PC-3 (cell line): ENCODE data around the gene TM4SF20. TPM values are rescaled to one million over a fixed set of nuclear protein-coding genes. Genes with fewer than 3 reads are reported as not detected.

Source experiments
- ATAC-seq: fragments of 200-7000 bp; cut with Tn5 transposase; 2 replicates; pipeline ENCODE4 v1.9.1; 2020; ENCODE audit warnings: mild to moderate bottlenecking, moderate library complexity
- BruUV-seq: library from RNA; stranded (reverse); fragments of 400-500 nt; replicated peaks from 2 replicates; lab custom pipeline; 2021; lab: Mats Ljungman, UMichigan
- CTCF ChIA-PET: fragments of 300-600 bp; sonication (Branson Sonifier 250); formaldehyde crosslinking; loops from one replicate; lab custom pipeline; 2022; ENCODE audit warnings: antibody characterized with exemption; lab: Charles Lee
- POLR2A ChIA-PET: fragments of 300-600 bp; sonication (Branson Sonifier 250); formaldehyde crosslinking; loops from one replicate; lab custom pipeline; 2022; ENCODE audit warnings: antibody characterized with exemption; ENCODE audit not compliant: unreplicated experiment; lab: Charles Lee
- DNase-seq: peaks from one replicate; pipeline ENCODE4 v3.0.0-alpha.2; 2015
- H2AFZ ChIP-seq: fragments of 300-600 bp; sonication (generic); 2 replicates; pipeline ENCODE4 v1.6.0; 2016; ENCODE audit warnings: antibody characterized with exemption, low read length
- H3F3A ChIP-seq: fragments of 300-600 bp; sonication (generic); one replicate; pipeline ENCODE4 v1.6.0; 2017; ENCODE audit warnings: antibody characterized with exemption, low read length, control low read depth, mild to moderate bottlenecking; ENCODE audit not compliant: unreplicated experiment
- H3K27ac ChIP-seq: fragments of 300-600 bp; sonication (generic); 2 replicates; pipeline ENCODE4 v1.5.1; 2016; ENCODE audit warnings: mild to moderate bottlenecking, low read length
- H3K27me3 ChIP-seq: fragments of 300-600 bp; sonication (generic); 2 replicates; pipeline ENCODE4 v1.6.1; 2016; ENCODE audit warnings: low read length, mixed read lengths
- H3K36me3 ChIP-seq: fragments of 300-600 bp; sonication (generic); 2 replicates; pipeline ENCODE4 v1.6.1; 2016; ENCODE audit warnings: low read depth, mixed run types, low read length, mixed read lengths
- H3K4me1 ChIP-seq: fragments of 300-600 bp; sonication (generic); 2 replicates; pipeline ENCODE4 v1.5.1; 2016; ENCODE audit warnings: low read length; ENCODE audit not compliant: insufficient read depth
- H3K4me2 ChIP-seq: fragments of 300-600 bp; sonication (generic); 2 replicates; pipeline ENCODE4 v1.6.0; 2016; ENCODE audit warnings: low read length
- H3K4me3 ChIP-seq: fragments of 300-600 bp; sonication (generic); 2 replicates; pipeline ENCODE4 v1.5.1; 2016; ENCODE audit warnings: mild to moderate bottlenecking, low read length, mixed read lengths
- H3K79me2 ChIP-seq: fragments of 300-600 bp; sonication (generic); 2 replicates; pipeline ENCODE4 v1.6.1; 2017; ENCODE audit warnings: low read length, mixed read lengths
- H3K9ac ChIP-seq: fragments of 300-600 bp; sonication (generic); 2 replicates; pipeline ENCODE4 v1.6.0; 2016; ENCODE audit warnings: mild to moderate bottlenecking, low read length
- H3K9me2 ChIP-seq: fragments of 300-600 bp; sonication (generic); replicated peaks from 2 replicates; pipeline ENCODE4 v1.6.1; 2016; ENCODE audit warnings: mixed run types, low read length, mixed read lengths
- H3K9me3 ChIP-seq: fragments of 300-600 bp; sonication (generic); 2 replicates; pipeline ENCODE4 v1.6.1; 2016; ENCODE audit warnings: low read length, mixed read lengths
- H4K20me1 ChIP-seq: fragments of 300-600 bp; sonication (generic); 2 replicates; pipeline ENCODE4 v1.6.1; 2016; ENCODE audit warnings: low read length, mixed read lengths
- EZH2 ChIP-seq: fragments of 300-600 bp; sonication (generic); IDR thresholded peaks from one replicate; pipeline ENCODE4 v1.6.1; 2017; ENCODE audit warnings: antibody characterized with exemption, mild to moderate bottlenecking, low read length; ENCODE audit not compliant: unreplicated experiment
- EZH2phosphoT487 ChIP-seq: fragments of 300-600 bp; sonication (generic); IDR thresholded peaks from 2 replicates; pipeline ENCODE4 v1.6.1; 2018; ENCODE audit warnings: mild to moderate bottlenecking, antibody characterized with exemption, low read length, borderline replicate concordance
- intact Hi-C: fragments of 100-400 bp; cut with micrococcal nuclease; formaldehyde crosslinking; loops from 2 replicates; pipeline ENCODE4 v1.9.0; 2023
- total RNA-seq: library from RNA; depleted of rRNA; stranded (reverse); fragments of >200 nt; gene quantifications from 2 replicates; pipeline ENCODE4 v1.2.3, GENCODE V29; 2014
- TF ChIP-seq, protein P1 (sequence below): fragments of 300-600 bp; sonication (generic); conservative IDR thresholded peaks from 2 replicates; pipeline ENCODE4 v1.5.1; 2017; ENCODE audit warnings: antibody characterized with exemption, low read depth, mild to moderate bottlenecking, low read length

Gene TM4SF20
- total RNA-seq, 1 experiment from 2014 or later = not detected

- peaks cover 12% of the 10 kb centered on the region for H3K4me1 ChIP-seq
- H4K20me1 ChIP-seq = no peaks in the 10 kb centered on the region
- no peak overlapping the region for H3K4me2 ChIP-seq
- ChIA-PET POLR2A (no interaction called here), CTCF (no interaction called here)
- no peaks in the 10 kb centered on the region for H3K79me2 ChIP-seq
- peak overlapping the region; percentile 37 for H3K27ac ChIP-seq
- ATAC-seq = peak; percentile 48
- intact Hi-C loops = no loop called here
- TF ChIP-seq, protein P1, sequence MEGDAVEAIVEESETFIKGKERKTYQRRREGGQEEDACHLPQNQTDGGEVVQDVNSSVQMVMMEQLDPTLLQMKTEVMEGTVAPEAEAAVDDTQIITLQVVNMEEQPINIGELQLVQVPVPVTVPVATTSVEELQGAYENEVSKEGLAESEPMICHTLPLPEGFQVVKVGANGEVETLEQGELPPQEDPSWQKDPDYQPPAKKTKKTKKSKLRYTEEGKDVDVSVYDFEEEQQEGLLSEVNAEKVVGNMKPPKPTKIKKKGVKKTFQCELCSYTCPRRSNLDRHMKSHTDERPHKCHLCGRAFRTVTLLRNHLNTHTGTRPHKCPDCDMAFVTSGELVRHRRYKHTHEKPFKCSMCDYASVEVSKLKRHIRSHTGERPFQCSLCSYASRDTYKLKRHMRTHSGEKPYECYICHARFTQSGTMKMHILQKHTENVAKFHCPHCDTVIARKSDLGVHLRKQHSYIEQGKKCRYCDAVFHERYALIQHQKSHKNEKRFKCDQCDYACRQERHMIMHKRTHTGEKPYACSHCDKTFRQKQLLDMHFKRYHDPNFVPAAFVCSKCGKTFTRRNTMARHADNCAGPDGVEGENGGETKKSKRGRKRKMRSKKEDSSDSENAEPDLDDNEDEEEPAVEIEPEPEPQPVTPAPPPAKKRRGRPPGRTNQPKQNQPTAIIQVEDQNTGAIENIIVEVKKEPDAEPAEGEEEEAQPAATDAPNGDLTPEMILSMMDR = no peak
- TF ChIP-seq EZH2 (no peak), EZH2phosphoT487 (no peak)
- no TSS peak for BruUV-seq
- H3F3A ChIP-seq = no peaks in the 10 kb centered on the region
- H3K9ac ChIP-seq = no peak overlapping the region
- no peaks in the 10 kb centered on the region for H3K9me2 ChIP-seq
- H3K4me3 ChIP-seq = no peak overlapping the region
- H2AFZ ChIP-seq = no peak overlapping the region
- H3K36me3 ChIP-seq = no peaks in the 10 kb centered on the region
- H3K9me3 ChIP-seq = no peaks in the 10 kb centered on the region
- DNase-seq = peak; percentile 66
- no peaks in the 10 kb centered on the region for H3K27me3 ChIP-seq
Observed at GRCh38 chr2:227395556-227395955, 16.4 kb upstream of the TM4SF20 start.

GRCh38 chr2:227394401-227394800, 15.3 kb upstream of the TM4SF20 start:
- Histone ChIP-seq H3F3A (no peaks in the 10 kb centered on the region), H4K20me1 (no peaks in the 10 kb centered on the region), H3K36me3 (no peaks in the 10 kb centered on the region), H3K4me2 (no peak overlapping the region), H3K4me1 (peaks cover 12% of the 10 kb centered on the region), H3K9ac (no peak overlapping the region), H3K27me3 (no peaks in the 10 kb centered on the region), H3K27ac (no peak overlapping the region), H3K79me2 (no peaks in the 10 kb centered on the region), H3K4me3 (no peak overlapping the region), H2AFZ (no peak overlapping the region), H3K9me2 (no peaks in the 10 kb centered on the region), H3K9me3 (no peaks in the 10 kb centered on the region)
- TF ChIP-seq EZH2 (no peak), EZH2phosphoT487 (no peak)
- TF ChIP-seq, protein P1 = no peak
- ChIA-PET POLR2A (no interaction called here), CTCF (no interaction called here)
- BruUV-seq = no TSS peak
- no peak for ATAC-seq
- intact Hi-C loops = no loop called here
- no peak for DNase-seq

GRCh38 chr2:227390468-227391256, 11.6 kb upstream of the TM4SF20 start:
- DNase-seq = no peak
- no peak for ATAC-seq
- Histone ChIP-seq H3K4me2 (no peak overlapping the region), H2AFZ (no peak overlapping the region), H4K20me1 (no peaks in the 10 kb centered on the region), H3K4me3 (no peak overlapping the region), H3F3A (no peaks in the 10 kb centered on the region), H3K4me1 (peaks cover 20% of the 10 kb centered on the region), H3K27me3 (no peaks in the 10 kb centered on the region), H3K9ac (no peak overlapping the region), H3K9me2 (no peaks in the 10 kb centered on the region), H3K36me3 (no peaks in the 10 kb centered on the region), H3K9me3 (no peaks in the 10 kb centered on the region), H3K79me2 (no peaks in the 10 kb centered on the region), H3K27ac (no peak overlapping the region)
- TF ChIP-seq EZH2 (no peak), EZH2phosphoT487 (no peak)
- TF ChIP-seq, protein P1 = no peak
- no TSS peak for BruUV-seq
- CTCF ChIA-PET = no interaction called here
- intact Hi-C loops = no loop called here
- POLR2A ChIA-PET = no interaction called here
